Uterus (tissue), 2 donors: ENCODE results near the gene SREK1IP1.

Experiments
- POLR2A ChIP-seq, 2 donors: fragments of 450-650 bp; IDR thresholded peaks; one replicate each; pipeline ENCODE4 v1.6.1; 2016; ENCODE audit warnings: antibody characterized with exemption in 2 of 2, mild to moderate bottlenecking in 1 of 2, moderate library complexity in 1 of 2
- TF ChIP-seq, protein P1 (sequence below), 4 experiments: fragments of 200-600 bp in 2 of 4; fragments of 450-650 bp in 2 of 4; sonication (generic) in 2 of 4; IDR thresholded peaks; one replicate each; pipeline ENCODE4 v1.5.1; 2016 to 2019; ENCODE audit warnings: antibody characterized with exemption in 4 of 4, mild to moderate bottlenecking in 2 of 4, moderate library complexity in 1 of 4

DNA sequence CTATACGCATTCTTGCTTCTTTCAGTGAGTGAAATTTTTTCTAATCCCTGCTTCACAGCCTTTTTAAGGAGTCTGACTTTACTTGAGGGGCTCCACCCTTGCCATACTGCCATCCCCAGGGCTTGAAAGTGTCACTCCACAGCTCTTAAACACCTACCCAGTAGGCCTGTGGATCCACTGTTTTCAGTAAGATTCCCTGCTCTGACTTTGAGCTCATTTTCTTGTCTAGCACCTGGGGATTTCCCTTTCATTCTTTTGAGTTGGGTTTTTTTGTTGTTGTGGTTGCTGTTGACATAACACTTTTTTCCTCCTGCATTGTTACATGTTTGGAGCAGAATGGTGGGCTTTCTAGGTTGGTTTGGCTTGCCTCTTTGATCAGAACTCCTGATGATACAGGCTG is 23.6 kb downstream of the SREK1IP1 start:
- TF ChIP-seq, protein P1, sequence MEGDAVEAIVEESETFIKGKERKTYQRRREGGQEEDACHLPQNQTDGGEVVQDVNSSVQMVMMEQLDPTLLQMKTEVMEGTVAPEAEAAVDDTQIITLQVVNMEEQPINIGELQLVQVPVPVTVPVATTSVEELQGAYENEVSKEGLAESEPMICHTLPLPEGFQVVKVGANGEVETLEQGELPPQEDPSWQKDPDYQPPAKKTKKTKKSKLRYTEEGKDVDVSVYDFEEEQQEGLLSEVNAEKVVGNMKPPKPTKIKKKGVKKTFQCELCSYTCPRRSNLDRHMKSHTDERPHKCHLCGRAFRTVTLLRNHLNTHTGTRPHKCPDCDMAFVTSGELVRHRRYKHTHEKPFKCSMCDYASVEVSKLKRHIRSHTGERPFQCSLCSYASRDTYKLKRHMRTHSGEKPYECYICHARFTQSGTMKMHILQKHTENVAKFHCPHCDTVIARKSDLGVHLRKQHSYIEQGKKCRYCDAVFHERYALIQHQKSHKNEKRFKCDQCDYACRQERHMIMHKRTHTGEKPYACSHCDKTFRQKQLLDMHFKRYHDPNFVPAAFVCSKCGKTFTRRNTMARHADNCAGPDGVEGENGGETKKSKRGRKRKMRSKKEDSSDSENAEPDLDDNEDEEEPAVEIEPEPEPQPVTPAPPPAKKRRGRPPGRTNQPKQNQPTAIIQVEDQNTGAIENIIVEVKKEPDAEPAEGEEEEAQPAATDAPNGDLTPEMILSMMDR (IDR thresholded peaks at IDR 0.05) = no peak
- TF ChIP-seq POLR2A (IDR thresholded peaks at IDR 0.05) = no peak
